Suprapubic skin (tissue), 4 donors: ENCODE results near the gene IQGAP3. TPM values are rescaled to one million over a fixed set of nuclear protein-coding genes. Genes with fewer than 3 reads are reported as not detected.

Source experiments
- DNase-seq, 2 donors: peaks; one replicate each; pipeline ENCODE4 v3.0.0-alpha.2; 2019; ENCODE audit warnings: low spot score in 2 of 2
- H3K27ac ChIP-seq: fragments of 200-600 bp; sonication (generic); one replicate; pipeline ENCODE4 v1.5.1; 2019
- H3K27me3 ChIP-seq: fragments of 200-600 bp; sonication (generic); one replicate; pipeline ENCODE4 v1.5.1; 2019
- H3K36me3 ChIP-seq: fragments of 200-600 bp; sonication (generic); one replicate; pipeline ENCODE4 v1.5.1; 2019
- H3K4me1 ChIP-seq: fragments of 200-600 bp; sonication (generic); one replicate; pipeline ENCODE4 v1.5.1; 2019
- H3K4me3 ChIP-seq: fragments of 200-600 bp; sonication (generic); one replicate; pipeline ENCODE4 v1.5.1; 2019; ENCODE audit warnings: mild to moderate bottlenecking
- H3K9me3 ChIP-seq: fragments of 200-600 bp; sonication (generic); one replicate; pipeline ENCODE4 v1.5.1; 2019
- CTCF ChIP-seq, 2 donors: fragments of 200-600 bp in 1 of 2; fragments of 450-650 bp in 1 of 2; sonication (generic) in 1 of 2; IDR thresholded peaks; one replicate each; pipeline ENCODE4 v1.5.1; 2016 to 2019; ENCODE audit warnings: antibody characterized with exemption in 2 of 2, mild to moderate bottlenecking in 1 of 2, moderate library complexity in 1 of 2
- EP300 ChIP-seq: sonication (generic); formaldehyde crosslinking; IDR thresholded peaks from one replicate; pipeline ENCODE4 v1.6.1; 2017; ENCODE audit warnings: antibody characterized with exemption
- POLR2A ChIP-seq, 2 donors: fragments of 450-650 bp; IDR thresholded peaks; one replicate each; pipeline ENCODE4 v1.6.1; 2017; ENCODE audit warnings: antibody characterized with exemption in 2 of 2, mild to moderate bottlenecking in 2 of 2, moderate library complexity in 2 of 2
- POLR2AphosphoS5 ChIP-seq, 3 donors: sonication (generic); formaldehyde crosslinking; IDR thresholded peaks; one replicate each; pipeline ENCODE4 v1.6.1; 2017; ENCODE audit warnings: antibody characterized with exemption in 3 of 3
- WGBS: methylation state at CpG from one replicate; pipeline ENCODE4 v1.1.5; 2018; 5-methylcytosine and 5-hydroxymethylcytosine counted together
- total RNA-seq, 4 donors: library from RNA; depleted of rRNA; stranded (reverse); fragments of >200 nt; gene quantifications; one replicate each; pipeline ENCODE4 v1.1.0, GENCODE V29; 2016

The IQGAP3 gene
- total RNA-seq, 4 donors from 2014 or later = 2.2 to 5.7 (median 4.5) TPM

DNA sequence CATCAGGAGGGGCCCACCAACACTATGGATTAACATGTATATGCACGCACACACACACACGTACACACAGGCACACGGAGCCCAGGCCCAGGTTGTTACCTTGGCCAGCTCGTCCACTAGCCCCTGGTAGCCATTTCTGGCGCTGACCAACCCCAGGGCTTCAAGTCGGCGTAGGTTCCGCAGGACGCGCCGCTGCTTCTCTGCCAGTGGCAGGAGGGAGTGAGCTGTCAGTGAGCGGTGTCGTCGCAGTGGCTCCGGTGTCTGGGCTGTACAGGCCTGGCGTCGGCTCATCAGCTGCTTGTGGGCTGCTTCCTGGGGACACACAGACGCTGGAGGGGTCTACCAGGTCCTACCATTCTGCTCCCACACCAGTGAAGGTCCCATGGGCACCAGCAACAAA, 42.4 kb downstream of the IQGAP3 start:
- H3K36me3 ChIP-seq = no peaks in the 10 kb centered on the region
- no peak overlapping the region for H3K27ac ChIP-seq
- no peak overlapping the region for H3K4me3 ChIP-seq
- WGBS = 94% methylated on average over 16 of the region's 18 CpGs
- H3K9me3 ChIP-seq = no peaks in the 10 kb centered on the region
- no peaks in the 10 kb centered on the region for H3K27me3 ChIP-seq
- no peak for DNase-seq
- TF ChIP-seq EP300 = no peak
- TF ChIP-seq POLR2A (IDR thresholded peaks at IDR 0.05) = no peak
- TF ChIP-seq CTCF (IDR thresholded peaks at IDR 0.05) = no peak
- no peak for TF ChIP-seq POLR2AphosphoS5 (IDR thresholded peaks at IDR 0.05)
- H3K4me1 ChIP-seq = peaks cover 6% of the 10 kb centered on the region

- TF ChIP-seq POLR2A (IDR thresholded peaks at IDR 0.05) = no peak
- no peak for TF ChIP-seq EP300
- TF ChIP-seq POLR2AphosphoS5 (IDR thresholded peaks at IDR 0.05) = no peak
- no peak for TF ChIP-seq CTCF (IDR thresholded peaks at IDR 0.05)
- DNase-seq = no peak
- no peak overlapping the region for H3K4me3 ChIP-seq
- no peaks in the 10 kb centered on the region for H3K9me3 ChIP-seq
- no peaks in the 10 kb centered on the region for H3K36me3 ChIP-seq
- 88% methylated on average over 8 of the region's 8 CpGs for WGBS
- no peaks in the 10 kb centered on the region for H3K27me3 ChIP-seq
- no peak overlapping the region for H3K27ac ChIP-seq
- peaks cover 9% of the 10 kb centered on the region for H3K4me1 ChIP-seq
Measured at GRCh38 chr1:156528875-156529425, 43.4 kb downstream of the IQGAP3 start.

GRCh38 chr1:156528231-156528630, 44.1 kb downstream of the IQGAP3 start:
- TF ChIP-seq POLR2A (IDR thresholded peaks at IDR 0.05) = no peak
- TF ChIP-seq EP300 = no peak
- no peak for TF ChIP-seq CTCF (IDR thresholded peaks at IDR 0.05)
- TF ChIP-seq POLR2AphosphoS5 (IDR thresholded peaks at IDR 0.05) = no peak
- no peaks in the 10 kb centered on the region for H3K9me3 ChIP-seq
- peaks cover 9% of the 10 kb centered on the region for H3K4me1 ChIP-seq
- no peak for DNase-seq
- H3K27me3 ChIP-seq = no peaks in the 10 kb centered on the region
- no peaks in the 10 kb centered on the region for H3K36me3 ChIP-seq
- WGBS = 65% methylated on average over 5 of the region's 5 CpGs
- H3K27ac ChIP-seq = no peak overlapping the region
- H3K4me3 ChIP-seq = no peak overlapping the region

DNA sequence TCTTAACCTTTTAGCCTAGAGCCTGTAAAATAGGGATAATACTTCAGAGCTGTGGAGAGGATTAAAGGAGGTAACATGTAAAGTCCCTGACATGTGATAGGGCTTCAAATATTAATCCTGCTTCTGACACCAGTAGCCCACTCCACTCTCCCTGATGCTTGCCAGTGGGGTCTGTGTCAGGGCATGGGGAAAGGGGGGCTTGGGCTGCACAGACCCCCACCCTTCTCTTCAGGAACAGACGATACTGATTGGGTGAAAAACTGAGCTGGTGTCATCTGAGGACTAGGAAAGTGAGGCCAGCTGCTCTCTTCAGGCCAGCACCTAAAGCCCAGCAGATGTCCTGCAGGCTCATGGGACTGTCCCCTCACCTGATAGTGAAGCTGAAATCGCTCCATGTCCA, 44.8 kb downstream of the IQGAP3 start:
- Histone ChIP-seq H3K27me3 (no peaks in the 10 kb centered on the region), H3K27ac (no peak overlapping the region), H3K9me3 (no peaks in the 10 kb centered on the region), H3K4me1 (peaks cover 9% of the 10 kb centered on the region), H3K4me3 (no peak overlapping the region), H3K36me3 (no peaks in the 10 kb centered on the region)
- no peak for TF ChIP-seq POLR2AphosphoS5 (IDR thresholded peaks at IDR 0.05)
- DNase-seq = no peak
- WGBS = 64% methylated on average over 2 of the region's 2 CpGs

DNA sequence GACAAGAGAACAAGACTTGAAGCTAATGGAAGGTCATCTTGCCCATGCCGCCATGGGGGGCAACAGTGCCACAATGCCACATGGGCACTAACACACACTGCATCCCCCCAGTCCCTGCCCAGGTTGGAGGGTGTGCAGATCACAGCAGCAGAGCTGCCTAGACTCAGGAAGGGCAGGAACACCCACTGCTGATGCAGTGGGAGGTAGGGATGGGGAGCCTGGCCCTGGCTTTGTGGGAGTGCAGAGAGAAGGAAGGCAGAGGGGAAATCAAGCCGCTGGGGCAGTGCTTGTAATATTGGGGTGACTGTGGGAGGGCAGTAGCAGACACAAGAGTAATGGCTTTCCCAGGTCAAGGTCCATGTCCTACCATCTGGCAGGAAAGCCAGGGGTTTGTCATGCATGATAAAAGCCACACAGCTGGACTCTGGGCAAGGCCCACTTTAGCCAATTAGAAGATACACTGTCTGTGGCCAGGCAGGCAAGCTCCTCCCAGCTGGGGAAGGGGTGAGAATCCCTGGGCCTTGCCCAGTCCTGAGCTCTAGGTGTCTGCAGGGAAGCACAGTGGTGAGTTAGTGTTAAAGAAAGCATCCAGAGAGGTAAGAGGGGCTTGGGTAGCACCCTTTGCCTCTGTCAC, 46.4 kb downstream of the IQGAP3 start:
- peaks cover 9% of the 10 kb centered on the region for H3K4me1 ChIP-seq

More for the DNA sequence above, 46.4 kb downstream of the IQGAP3 start:
- Histone ChIP-seq H3K9me3 (no peaks in the 10 kb centered on the region), H3K27ac (no peak overlapping the region), H3K27me3 (no peaks in the 10 kb centered on the region), H3K4me3 (no peak overlapping the region), H3K36me3 (no peaks in the 10 kb centered on the region)
- WGBS = 76% methylated on average over 2 of the region's 2 CpGs
- TF ChIP-seq CTCF (IDR thresholded peaks at IDR 0.05) (no peak), EP300 (no peak), POLR2AphosphoS5 (IDR thresholded peaks at IDR 0.05) (no peak), POLR2A (IDR thresholded peaks at IDR 0.05) (no peak)
- DNase-seq = no peak
